Smooth muscle cell (in vitro differentiated cells): ENCODE measurements around the gene MET. TPM values are rescaled to one million over a fixed set of nuclear protein-coding genes. Genes with fewer than 3 reads are reported as not detected.

Experiments
- DNase-seq: peaks from one replicate; lab custom pipeline; 2025; ENCODE audit not compliant: unreplicated experiment; lab: John Stamatoyannopoulos, UW
- H2AFZ ChIP-seq: fragments of 200-600 bp; sonication (generic); 2 replicates; pipeline ENCODE4 v1.6.0; 2016; ENCODE audit warnings: antibody characterized with exemption, low read depth, mild to moderate bottlenecking
- H3F3A ChIP-seq: fragments of 200-600 bp; sonication (generic); 2 replicates; pipeline ENCODE4 v1.6.0; 2017; ENCODE audit warnings: antibody characterized with exemption, low read depth
- H3K27ac ChIP-seq: fragments of 200-600 bp; sonication (generic); 2 replicates; pipeline ENCODE4 v1.5.1; 2016; ENCODE audit warnings: low read depth, mild to moderate bottlenecking
- H3K27me3 ChIP-seq: fragments of 200-600 bp; sonication (generic); 2 replicates; pipeline ENCODE4 v1.6.1; 2016; ENCODE audit warnings: low read depth, mild to moderate bottlenecking
- H3K36me3 ChIP-seq: fragments of 200-600 bp; sonication (generic); 2 replicates; pipeline ENCODE4 v1.5.1; 2016; ENCODE audit warnings: low read depth
- H3K4me1 ChIP-seq: fragments of 200-600 bp; sonication (generic); 2 replicates; pipeline ENCODE4 v1.5.1; 2016; ENCODE audit warnings: low read depth
- H3K4me2 ChIP-seq: fragments of 200-600 bp; sonication (generic); 2 replicates; pipeline ENCODE4 v1.6.0; 2016; ENCODE audit warnings: mild to moderate bottlenecking
- H3K4me3 ChIP-seq: fragments of 200-600 bp; sonication (generic); 2 replicates; pipeline ENCODE4 v1.5.1; 2016; ENCODE audit warnings: mild to moderate bottlenecking
- H3K79me2 ChIP-seq: fragments of 200-600 bp; sonication (generic); 2 replicates; pipeline ENCODE4 v1.6.0; 2016; ENCODE audit warnings: low read depth, mild to moderate bottlenecking
- H3K9ac ChIP-seq: fragments of 200-600 bp; sonication (generic); 2 replicates; pipeline ENCODE4 v1.6.0; 2016; ENCODE audit warnings: low read depth
- H3K9me3 ChIP-seq: fragments of 200-600 bp; sonication (generic); replicated peaks from 2 replicates; pipeline ENCODE4 v1.5.1; 2016; ENCODE audit warnings: low read depth
- H4K20me1 ChIP-seq: fragments of 200-600 bp; sonication (generic); 2 replicates; pipeline ENCODE4 v1.6.0; 2016; ENCODE audit warnings: low read depth
- WGBS: methylation state at CpG from one replicate; pipeline ENCODE4 v1.1.7; 2016; ENCODE audit warnings: low lambda C conversion rate; 5-methylcytosine and 5-hydroxymethylcytosine counted together
- polyA plus RNA-seq: library from polyadenylated mRNA; unstranded; fragments of >200 nt; fragmentation: Nextera tagmentation; extraction: Ambion mirVana; gene quantifications from 2 replicates; pipeline ENCODE4 v1.2.1, GENCODE V29; 2016
- total RNA-seq: library from RNA; depleted of rRNA; stranded (reverse); fragments of >200 nt; gene quantifications from 2 replicates; pipeline ENCODE4 v1.2.3, GENCODE V29; 2014
- TF ChIP-seq, protein P1 (sequence below): fragments of 200-600 bp; sonication (generic); IDR thresholded peaks from 2 replicates; pipeline ENCODE4 v1.5.1; 2017; ENCODE audit warnings: borderline replicate concordance, mild to moderate bottlenecking, antibody characterized with exemption; ENCODE audit not compliant: insufficient read depth, poor library complexity, severe bottlenecking

The MET gene
- total and polyA plus RNA-seq, 2 experiments from 2014 or later = 1.2 to 12.0 TPM

DNA sequence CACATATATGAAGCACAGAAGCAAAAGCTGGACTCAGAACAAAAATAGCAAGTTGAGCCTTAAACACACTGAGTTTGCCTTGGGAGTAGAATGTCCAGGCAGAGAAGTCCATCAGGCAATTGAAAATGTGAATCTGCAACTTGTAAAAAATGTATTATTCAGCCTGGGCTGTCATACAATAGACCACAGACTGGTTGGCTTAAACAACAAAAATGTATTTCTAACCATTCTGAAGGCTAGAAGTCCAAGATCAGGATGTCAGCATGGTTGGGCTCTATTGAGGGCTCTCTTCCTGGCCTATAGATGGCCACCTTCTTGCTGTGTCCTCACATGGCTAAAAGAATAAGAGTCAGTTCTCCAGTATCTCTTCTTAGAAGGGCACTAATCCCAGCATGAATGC, 113.8 kb downstream of the MET start:
- H3K27me3 ChIP-seq = no peaks in the 10 kb centered on the region
- no peak overlapping the region for H3K4me3 ChIP-seq
- no peaks in the 10 kb centered on the region for H3K9me3 ChIP-seq
- peaks cover 21% of the 10 kb centered on the region for H3K4me1 ChIP-seq
- no peak overlapping the region for H3K4me2 ChIP-seq
- no peak overlapping the region for H3K9ac ChIP-seq
- TF ChIP-seq, protein P1, sequence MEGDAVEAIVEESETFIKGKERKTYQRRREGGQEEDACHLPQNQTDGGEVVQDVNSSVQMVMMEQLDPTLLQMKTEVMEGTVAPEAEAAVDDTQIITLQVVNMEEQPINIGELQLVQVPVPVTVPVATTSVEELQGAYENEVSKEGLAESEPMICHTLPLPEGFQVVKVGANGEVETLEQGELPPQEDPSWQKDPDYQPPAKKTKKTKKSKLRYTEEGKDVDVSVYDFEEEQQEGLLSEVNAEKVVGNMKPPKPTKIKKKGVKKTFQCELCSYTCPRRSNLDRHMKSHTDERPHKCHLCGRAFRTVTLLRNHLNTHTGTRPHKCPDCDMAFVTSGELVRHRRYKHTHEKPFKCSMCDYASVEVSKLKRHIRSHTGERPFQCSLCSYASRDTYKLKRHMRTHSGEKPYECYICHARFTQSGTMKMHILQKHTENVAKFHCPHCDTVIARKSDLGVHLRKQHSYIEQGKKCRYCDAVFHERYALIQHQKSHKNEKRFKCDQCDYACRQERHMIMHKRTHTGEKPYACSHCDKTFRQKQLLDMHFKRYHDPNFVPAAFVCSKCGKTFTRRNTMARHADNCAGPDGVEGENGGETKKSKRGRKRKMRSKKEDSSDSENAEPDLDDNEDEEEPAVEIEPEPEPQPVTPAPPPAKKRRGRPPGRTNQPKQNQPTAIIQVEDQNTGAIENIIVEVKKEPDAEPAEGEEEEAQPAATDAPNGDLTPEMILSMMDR = no peak
- H2AFZ ChIP-seq = no peak overlapping the region
- H3K27ac ChIP-seq = no peak overlapping the region
- H3K79me2 ChIP-seq = no peaks in the 10 kb centered on the region
- DNase-seq = no peak
- H3F3A ChIP-seq = no peaks in the 10 kb centered on the region
- H3K36me3 ChIP-seq = no peaks in the 10 kb centered on the region
- H4K20me1 ChIP-seq = no peaks in the 10 kb centered on the region

DNA sequence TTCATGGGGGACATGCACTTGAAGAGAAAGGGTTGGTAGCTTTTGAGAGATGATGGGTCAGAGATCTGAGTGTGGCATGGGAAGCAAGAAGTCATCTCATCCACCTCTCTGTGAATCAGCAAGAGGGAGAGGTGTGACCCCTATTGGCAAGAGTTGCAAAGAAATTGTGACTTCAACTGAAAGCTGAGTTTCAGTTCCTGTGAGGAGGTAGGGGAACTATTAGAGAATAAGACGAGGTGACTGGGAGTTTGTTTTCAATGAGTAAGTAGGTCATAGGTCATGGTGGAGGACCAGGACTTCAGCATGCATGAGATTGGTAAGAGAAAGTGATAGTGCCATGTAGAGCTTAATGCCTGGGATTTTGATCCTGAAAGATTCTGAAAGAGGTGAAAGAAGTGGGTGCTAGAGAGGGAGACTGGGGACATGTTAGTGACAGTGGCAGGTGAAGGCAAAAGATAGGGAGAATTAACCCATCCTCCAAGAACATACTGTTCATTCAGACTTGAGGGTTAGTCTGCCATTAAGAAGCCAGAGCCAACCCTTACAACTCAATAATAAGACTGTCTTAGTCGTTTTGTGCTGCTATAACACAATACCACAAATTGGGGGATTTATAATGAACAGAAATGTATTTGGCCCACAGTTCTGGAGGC, 114.9 kb downstream of the MET start:
- 67% methylated on average over 2 of the region's 2 CpGs for WGBS
- no peaks in the 10 kb centered on the region for H3F3A ChIP-seq
- H4K20me1 ChIP-seq = no peaks in the 10 kb centered on the region
- H3K4me2 ChIP-seq = no peak overlapping the region
- H2AFZ ChIP-seq = no peak overlapping the region
- H3K9me3 ChIP-seq = no peaks in the 10 kb centered on the region
- no peak overlapping the region for H3K4me3 ChIP-seq
- H3K4me1 ChIP-seq = peaks cover 11% of the 10 kb centered on the region
- H3K36me3 ChIP-seq = no peaks in the 10 kb centered on the region
- no peak for DNase-seq
- H3K79me2 ChIP-seq = no peaks in the 10 kb centered on the region
- TF ChIP-seq, protein P1 = no peak
- no peak overlapping the region for H3K9ac ChIP-seq
- H3K27me3 ChIP-seq = no peaks in the 10 kb centered on the region
- H3K27ac ChIP-seq = no peak overlapping the region

DNA sequence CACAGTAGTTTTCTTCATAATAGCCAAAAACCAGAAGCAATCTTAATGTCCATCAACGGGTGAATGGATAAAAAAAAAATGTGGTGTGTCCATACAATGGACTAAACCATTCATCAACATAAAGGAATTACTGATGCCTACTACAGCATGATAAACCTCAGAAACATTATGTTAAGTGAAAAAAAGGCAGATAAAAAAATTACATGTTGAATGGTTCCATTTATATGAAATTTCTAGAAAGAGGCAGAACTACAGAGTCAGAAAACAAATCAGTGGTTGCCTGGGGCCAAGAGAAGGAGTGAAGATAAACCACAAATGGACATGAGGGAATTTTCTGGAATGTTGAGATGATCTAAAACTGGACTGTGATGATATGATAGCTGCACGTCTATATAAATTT, 115.9 kb downstream of the MET start:
- Histone ChIP-seq H3K4me2 (no peak overlapping the region), H3K79me2 (no peaks in the 10 kb centered on the region), H3K4me3 (no peak overlapping the region), H3K36me3 (no peaks in the 10 kb centered on the region), H3K9me3 (no peaks in the 10 kb centered on the region), H4K20me1 (no peaks in the 10 kb centered on the region), H3K27ac (no peak overlapping the region), H2AFZ (no peak overlapping the region), H3K9ac (no peak overlapping the region), H3K4me1 (peaks cover 1% of the 10 kb centered on the region), H3K27me3 (no peaks in the 10 kb centered on the region), H3F3A (no peaks in the 10 kb centered on the region)
- 82% methylated on average over 2 of the region's 2 CpGs for WGBS
- TF ChIP-seq, protein P1 = no peak
- no peak for DNase-seq

DNA sequence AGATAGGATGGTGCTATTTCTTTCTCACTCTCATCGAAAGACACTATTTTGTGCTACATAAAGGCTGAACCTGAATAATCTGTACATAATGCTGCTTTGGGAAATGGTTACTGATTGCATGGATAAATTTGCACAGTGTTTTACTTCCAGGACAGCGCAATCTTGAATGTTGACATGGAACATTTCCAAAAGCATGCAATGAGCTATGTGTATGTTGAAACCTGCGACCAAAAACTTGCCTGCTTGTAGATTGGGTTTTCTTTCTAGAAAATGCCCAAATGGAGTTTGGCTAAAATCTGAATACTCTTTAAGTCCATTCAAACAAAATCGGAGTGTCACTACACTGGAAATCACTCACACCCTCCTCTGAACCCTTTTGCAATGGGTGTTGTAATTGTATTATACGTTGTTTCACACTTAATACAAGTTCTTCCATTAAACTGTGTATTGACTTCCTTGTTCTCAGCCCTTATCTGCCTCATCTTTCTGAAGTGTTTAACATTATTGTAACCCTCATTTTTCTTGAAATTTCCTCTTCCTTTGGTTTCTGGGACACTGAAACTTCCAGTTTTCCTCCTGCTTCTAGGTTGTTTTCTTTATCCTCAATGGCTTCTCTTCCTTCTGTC, 116.7 kb downstream of the MET start:
- TF ChIP-seq, protein P1 = no peak
- 88% methylated on average over 5 of the region's 5 CpGs for WGBS
- Histone ChIP-seq H3K4me2 (no peak overlapping the region), H3K4me3 (no peak overlapping the region), H3K4me1 (no peaks in the 10 kb centered on the region), H3K9me3 (no peaks in the 10 kb centered on the region), H3K27me3 (no peaks in the 10 kb centered on the region), H3F3A (no peaks in the 10 kb centered on the region), H3K36me3 (no peaks in the 10 kb centered on the region), H3K27ac (no peak overlapping the region), H3K79me2 (no peaks in the 10 kb centered on the region), H3K9ac (no peak overlapping the region), H4K20me1 (no peaks in the 10 kb centered on the region), H2AFZ (no peak overlapping the region)
- no peak for DNase-seq
